IPS-NIHi11 (cell line): ENCODE results near the gene ICE2.

Experiments used
- DNase-seq: peaks from one replicate; pipeline ENCODE4 v3.0.0; 2012; ENCODE audit warnings: mixed read lengths, low spot score

ICE2 gene

GRCh38 chr15:60478566-60479360 is at the start of gene ICE2:
ICE2 (minus strand) TSS chr15:60479142; CDS start chr15:60477977, 1,165 bp downstream.
- DNase-seq, result peak; percentile 95

GRCh38 chr15:60528530-60528929 is 49.6 kb upstream of the ICE2 start:
- DNase-seq, result no peak

GRCh38 chr15:60527456-60527855 is 48.5 kb upstream of the ICE2 start:
- DNase-seq, result no peak

GRCh38 chr15:60526127-60526616 is 47.2 kb upstream of the ICE2 start:
- no peak for DNase-seq

- DNase-seq, result no peak
These were observed 46.5 kb upstream of the ICE2 start for GRCh38 chr15:60525341-60526039.

- no peak for DNase-seq
These were observed 44.1 kb upstream of the ICE2 start for GRCh38 chr15:60523056-60523455.

- DNase-seq, result peak; percentile 67
These were observed 42.0 kb upstream of the ICE2 start for GRCh38 chr15:60520825-60521368.

- no peak for DNase-seq
These were observed 41.3 kb upstream of the ICE2 start for GRCh38 chr15:60520013-60520824.

GRCh38 chr15:60519218-60519617 is 40.3 kb upstream of the ICE2 start:
- DNase-seq, result no peak

GRCh38 chr15:60518511-60518910 is 39.6 kb upstream of the ICE2 start:
- no peak for DNase-seq

- no peak for DNase-seq
These were observed 35.4 kb upstream of the ICE2 start for GRCh38 chr15:60514261-60514881.

- no peak for DNase-seq
These were observed 34.7 kb upstream of the ICE2 start for GRCh38 chr15:60513676-60514075.

- DNase-seq, result no peak
These were observed 34.0 kb upstream of the ICE2 start for GRCh38 chr15:60512937-60513336.

- DNase-seq, result no peak
These were observed 32.5 kb upstream of the ICE2 start for GRCh38 chr15:60511351-60512031.

- DNase-seq, result no peak
These were observed 31.1 kb upstream of the ICE2 start for GRCh38 chr15:60510006-60510405.

- no peak for DNase-seq
These were observed 30.5 kb upstream of the ICE2 start for GRCh38 chr15:60509470-60509869.

- DNase-seq, result no peak
These were observed 29.5 kb upstream of the ICE2 start for GRCh38 chr15:60508442-60508841.

- peak; percentile 66 for DNase-seq
These were observed 28.9 kb upstream of the ICE2 start for GRCh38 chr15:60507596-60508424.

- DNase-seq, result no peak
These were observed 17.9 kb upstream of the ICE2 start for GRCh38 chr15:60496853-60497252.

GRCh38 chr15:60494108-60494507 is 15.2 kb upstream of the ICE2 start:
- DNase-seq, result no peak
